PC-3 (cell line): ENCODE measurements around the gene DNAJB4.
"Not testable (repeated sequence)": the region's sequence is repeated elsewhere in the genome, so short reads cannot be mapped to it uniquely, and the experiment has no call there.

Experiments used
- EZH2 ChIP-seq: fragments of 300-600 bp; sonication (generic); IDR thresholded peaks from one replicate; pipeline ENCODE4 v1.6.1; 2017; ENCODE audit warnings: antibody characterized with exemption, mild to moderate bottlenecking, low read length; ENCODE audit not compliant: unreplicated experiment
- TF ChIP-seq, protein P1 (sequence below): fragments of 300-600 bp; sonication (generic); conservative IDR thresholded peaks from 2 replicates; pipeline ENCODE4 v1.5.1; 2017; ENCODE audit warnings: antibody characterized with exemption, low read depth, mild to moderate bottlenecking, low read length

DNA sequence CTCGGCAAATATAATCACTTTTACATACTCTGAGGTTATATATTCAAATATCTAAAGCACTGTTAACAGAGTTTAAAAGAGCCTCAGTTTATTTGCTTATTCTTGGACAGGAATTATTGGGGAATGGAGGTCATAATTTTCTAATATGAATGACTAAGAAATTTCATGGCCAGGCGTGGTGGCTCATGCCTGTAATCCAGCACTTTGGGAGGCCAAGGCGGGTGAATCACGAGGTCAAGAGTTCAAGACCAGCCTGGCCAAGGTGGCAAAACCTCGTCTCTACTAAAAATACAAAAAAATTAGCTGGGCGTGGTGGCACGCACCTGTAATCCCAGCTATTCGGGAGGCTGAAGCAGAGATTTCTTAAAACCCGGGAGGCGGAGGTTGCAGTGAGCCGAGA is 4.2 kb upstream of the DNAJB4 start:
- TF ChIP-seq, protein P1, sequence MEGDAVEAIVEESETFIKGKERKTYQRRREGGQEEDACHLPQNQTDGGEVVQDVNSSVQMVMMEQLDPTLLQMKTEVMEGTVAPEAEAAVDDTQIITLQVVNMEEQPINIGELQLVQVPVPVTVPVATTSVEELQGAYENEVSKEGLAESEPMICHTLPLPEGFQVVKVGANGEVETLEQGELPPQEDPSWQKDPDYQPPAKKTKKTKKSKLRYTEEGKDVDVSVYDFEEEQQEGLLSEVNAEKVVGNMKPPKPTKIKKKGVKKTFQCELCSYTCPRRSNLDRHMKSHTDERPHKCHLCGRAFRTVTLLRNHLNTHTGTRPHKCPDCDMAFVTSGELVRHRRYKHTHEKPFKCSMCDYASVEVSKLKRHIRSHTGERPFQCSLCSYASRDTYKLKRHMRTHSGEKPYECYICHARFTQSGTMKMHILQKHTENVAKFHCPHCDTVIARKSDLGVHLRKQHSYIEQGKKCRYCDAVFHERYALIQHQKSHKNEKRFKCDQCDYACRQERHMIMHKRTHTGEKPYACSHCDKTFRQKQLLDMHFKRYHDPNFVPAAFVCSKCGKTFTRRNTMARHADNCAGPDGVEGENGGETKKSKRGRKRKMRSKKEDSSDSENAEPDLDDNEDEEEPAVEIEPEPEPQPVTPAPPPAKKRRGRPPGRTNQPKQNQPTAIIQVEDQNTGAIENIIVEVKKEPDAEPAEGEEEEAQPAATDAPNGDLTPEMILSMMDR = not testable (repeated sequence)
- TF ChIP-seq EZH2 = not testable (repeated sequence)
